Type B pancreatic cell (in vitro differentiated cells): ENCODE measurements around the gene SIK3. TPM values are rescaled to one million over a fixed set of nuclear protein-coding genes. Genes with fewer than 3 reads are reported as not detected.
A peak's percentile ranks its signal among the peaks of the same experiment; 100 is the strongest.

Experiments used
- DNase-seq: peaks from one replicate; pipeline ENCODE4 v3.0.0; 2021; ENCODE audit warnings: mixed read lengths; ENCODE audit not compliant: unreplicated experiment; ENCODE audit errors: extremely low spot score
- H3K27ac Mint-ChIP-seq: 2 replicates; pipeline ENCODE4 v1.8.0; 2021; ENCODE audit warnings: mild to moderate bottlenecking, mixed read lengths
- H3K27me3 Mint-ChIP-seq: 2 replicates; pipeline ENCODE4 v1.8.0; 2021; ENCODE audit warnings: mixed read lengths
- H3K36me3 Mint-ChIP-seq: 2 replicates; pipeline ENCODE4 v1.8.0; 2021; ENCODE audit warnings: mixed read lengths
- H3K4me1 Mint-ChIP-seq: one replicate; pipeline ENCODE4 v1.8.0; 2021; ENCODE audit warnings: mixed read lengths; ENCODE audit not compliant: unreplicated experiment
- H3K4me3 Mint-ChIP-seq: 2 replicates; pipeline ENCODE4 v1.8.0; 2021; ENCODE audit warnings: mild to moderate bottlenecking, mixed read lengths
- H3K9me3 Mint-ChIP-seq: 2 replicates; pipeline ENCODE4 v1.8.0; 2021; ENCODE audit warnings: mixed read lengths
- CTCF ChIP-seq: fragments of 200-600 bp; sonication (generic); conservative IDR thresholded peaks from 2 replicates; pipeline ENCODE4 v1.5.0; 2021; ENCODE audit warnings: antibody characterized with exemption, mild to moderate bottlenecking
- total RNA-seq: library from RNA; stranded (reverse); gene quantifications from 2 replicates; pipeline ENCODE4 v1.2.1, GENCODE V29; 2021; ENCODE audit warnings: low replicate concordance

The SIK3 gene
- total RNA-seq, 1 donor from 2014 or later, result 39.9 TPM

DNA sequence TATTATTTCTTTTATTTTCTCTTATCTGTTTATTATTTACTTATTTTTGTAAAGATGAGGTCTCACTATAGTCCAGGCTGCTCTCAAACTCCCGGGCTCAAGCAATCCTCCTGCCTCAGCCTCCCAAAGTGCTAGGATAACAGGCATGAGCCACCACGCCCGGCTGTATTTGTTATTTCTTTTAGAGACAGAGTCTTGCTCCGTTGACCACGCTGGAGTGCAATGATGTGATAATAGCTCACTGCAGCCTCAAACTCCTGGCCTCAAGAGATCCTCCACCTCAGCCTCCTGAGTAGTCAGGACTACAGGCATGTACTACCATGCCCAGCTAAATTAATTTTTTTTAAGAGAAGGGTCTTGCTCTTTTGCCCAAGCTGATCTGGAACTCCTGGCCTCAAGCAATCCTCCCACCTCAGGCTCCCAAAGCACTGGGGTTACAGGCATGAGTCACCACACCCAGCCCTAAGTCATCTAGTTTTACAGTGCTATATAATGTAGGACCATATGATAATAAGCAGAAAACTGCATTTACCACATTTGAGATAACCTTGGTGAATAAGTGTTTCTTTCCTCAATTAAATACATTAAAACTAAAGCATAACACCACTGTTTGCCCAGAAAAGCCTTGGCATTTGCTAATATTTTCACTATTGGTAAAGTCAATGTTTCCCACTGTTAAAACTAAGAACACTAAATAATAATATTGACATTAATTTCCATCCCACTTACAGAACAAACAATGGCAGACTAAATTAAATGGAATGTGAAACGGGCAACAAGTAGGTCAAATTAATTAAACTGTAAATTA lies 127.5 kb downstream of the SIK3 start:
- no peaks in the 10 kb centered on the region for H3K9me3 Mint-ChIP-seq
- H3K4me3 Mint-ChIP-seq, result no peak overlapping the region
- TF ChIP-seq CTCF, result no peak
- no peak for DNase-seq
- peaks cover 4% of the 10 kb centered on the region for H3K4me1 Mint-ChIP-seq
- H3K36me3 Mint-ChIP-seq, result no peaks in the 10 kb centered on the region
- no peaks in the 10 kb centered on the region for H3K27me3 Mint-ChIP-seq
- H3K27ac Mint-ChIP-seq, result no peak overlapping the region

- no peak for TF ChIP-seq CTCF
- DNase-seq, result no peak
- no peak overlapping the region for H3K4me3 Mint-ChIP-seq
- no peak overlapping the region for H3K27ac Mint-ChIP-seq
- no peaks in the 10 kb centered on the region for H3K9me3 Mint-ChIP-seq
- H3K27me3 Mint-ChIP-seq, result no peaks in the 10 kb centered on the region
- no peaks in the 10 kb centered on the region for H3K36me3 Mint-ChIP-seq
- H3K4me1 Mint-ChIP-seq, result peaks cover 4% of the 10 kb centered on the region
These were observed 128.5 kb downstream of the SIK3 start for GRCh38 chr11:116969694-116970093.

DNA sequence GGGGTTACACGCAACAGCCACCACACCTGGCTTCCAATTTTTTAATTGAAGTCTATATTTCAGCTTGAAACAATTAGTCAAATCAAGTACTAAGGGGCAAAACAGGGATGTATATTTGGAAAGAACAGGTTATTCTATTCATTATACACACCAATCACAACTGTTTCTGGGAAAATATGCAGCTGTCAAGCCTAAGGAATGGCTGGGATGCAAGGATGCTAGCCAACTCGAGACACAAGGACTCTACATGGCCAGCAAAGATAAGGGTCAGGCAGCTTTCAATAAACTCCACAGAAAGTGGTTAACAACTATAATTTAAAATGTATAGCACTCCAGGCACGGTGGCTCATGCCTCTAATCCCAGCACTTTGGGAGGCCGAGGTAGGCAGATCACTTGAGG lies 134.0 kb downstream of the SIK3 start:
- H3K4me1 Mint-ChIP-seq, result peaks cover 16% of the 10 kb centered on the region
- H3K27me3 Mint-ChIP-seq, result no peaks in the 10 kb centered on the region
- no peak for TF ChIP-seq CTCF
- no peaks in the 10 kb centered on the region for H3K36me3 Mint-ChIP-seq
- no peaks in the 10 kb centered on the region for H3K9me3 Mint-ChIP-seq
- H3K27ac Mint-ChIP-seq, result no peak overlapping the region
- no peak for DNase-seq
- H3K4me3 Mint-ChIP-seq, result no peak overlapping the region

DNA sequence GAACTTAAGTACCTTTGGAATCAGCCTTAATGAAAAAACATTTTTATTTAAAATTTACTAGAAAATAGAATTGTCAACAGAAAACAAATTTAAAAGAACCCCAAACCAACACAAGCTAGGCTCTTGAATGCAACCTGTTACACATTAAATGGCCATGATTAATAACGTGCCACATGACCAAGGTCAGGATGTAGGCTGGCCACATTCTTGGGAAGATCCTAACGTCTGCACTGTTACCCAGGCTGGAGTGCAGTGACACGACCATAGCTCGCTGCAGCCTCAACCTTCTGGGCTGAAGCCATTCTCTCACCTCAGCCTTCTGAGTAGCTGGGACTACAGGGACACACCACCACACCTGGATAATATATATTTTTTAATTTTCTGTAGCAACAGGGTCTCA lies 134.4 kb downstream of the SIK3 start:
- Mint-ChIP-seq H3K4me3 (no peak overlapping the region), H3K27ac (no peak overlapping the region), H3K27me3 (no peaks in the 10 kb centered on the region), H3K4me1 (peaks cover 16% of the 10 kb centered on the region), H3K36me3 (no peaks in the 10 kb centered on the region), H3K9me3 (no peaks in the 10 kb centered on the region)
- TF ChIP-seq CTCF, result no peak
- no peak for DNase-seq

DNA sequence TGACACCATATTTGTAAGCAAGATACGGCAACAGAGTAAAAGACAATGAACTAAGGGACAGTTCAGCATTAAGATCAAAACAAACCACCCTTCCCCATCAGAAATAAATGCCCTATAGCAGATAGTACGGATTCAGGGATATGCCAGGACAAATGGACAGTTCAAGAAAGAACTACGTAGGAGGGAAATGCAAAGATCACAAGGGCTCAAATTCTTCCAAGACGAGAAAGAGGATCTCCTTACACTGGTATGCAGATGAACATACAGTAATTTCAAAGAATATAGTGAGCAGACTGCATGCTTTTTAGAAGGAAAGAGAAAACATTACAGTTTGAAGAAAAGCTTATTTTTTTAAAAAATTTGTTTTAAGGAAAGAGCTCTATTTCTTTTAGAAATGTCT lies 136.1 kb downstream of the SIK3 start:
- H3K4me1 Mint-ChIP-seq, result peaks cover 22% of the 10 kb centered on the region
- peak overlapping the region; percentile 8 for H3K27ac Mint-ChIP-seq
- TF ChIP-seq CTCF, result no peak
- no peaks in the 10 kb centered on the region for H3K36me3 Mint-ChIP-seq
- no peaks in the 10 kb centered on the region for H3K27me3 Mint-ChIP-seq
- H3K9me3 Mint-ChIP-seq, result no peaks in the 10 kb centered on the region
- no peak for DNase-seq
- no peak overlapping the region for H3K4me3 Mint-ChIP-seq
